HepG2 (cell line): Measurements from ENCODE around the gene KCTD19. TPM values are rescaled to one million over a fixed set of nuclear protein-coding genes. Genes with fewer than 3 reads are reported as not detected.
A peak's percentile ranks its signal among the peaks of the same experiment; 100 is the strongest.

Experiments
- ATAC-seq: fragments of 200-7000 bp; cut with Tn5 transposase; 3 replicates; pipeline ENCODE4 v1.9.1; 2020; ENCODE audit warnings: mild to moderate bottlenecking, moderate library complexity
- BruUV-seq: library from RNA; stranded (reverse); fragments of 400-500 nt; replicated peaks from 2 replicates; lab custom pipeline; 2021; lab: Mats Ljungman, UMichigan
- CTCF ChIA-PET: fragments of 300-600 bp; formaldehyde crosslinking; extraction: SDS; loops from one replicate; lab custom pipeline; 2021; ENCODE audit warnings: low total read pairs, inconsistent platforms, low intra/inter-chr PET ratio; lab: Yijun Ruan, JAX
- POLR2A ChIA-PET: fragments of 350-600 bp; sonication (Branson Sonifier 250); formaldehyde crosslinking; loops from one replicate; lab custom pipeline; 2020; ENCODE audit warnings: antibody characterized with exemption, inconsistent platforms; lab: Yijun Ruan, JAX
- DNase-seq: peaks from one replicate; pipeline ENCODE4 v3.0.0-alpha.2; 2015; ENCODE audit warnings: low spot score
- FAIRE-seq: peaks from 3 replicates; lab custom pipeline; 2011; peaks lifted over from hg19 to GRCh38; lab: Jason Lieb, UNC
- H2AFZ ChIP-seq: one replicate; pipeline ENCODE4 v1.6.1; 2011; ENCODE audit warnings: low read length, inconsistent platforms
- H3K27ac ChIP-seq: fragments of 300-600 bp; 3 replicates; pipeline ENCODE4 v1.8.0; 2011; ENCODE audit warnings: mixed run types, mild to moderate bottlenecking, mixed read lengths, low read length, inconsistent platforms; ENCODE audit not compliant: insufficient read depth; ENCODE audit errors: extremely low read length
- H3K27me3 ChIP-seq, 2 experiments: fragments of 200-600 bp in 1 of 2; 2 replicates in 1 of 2; 3 replicates in 1 of 2; pipeline versions ENCODE4 v1.6.0 to v1.8.0; 2011; ENCODE audit warnings: low read length in 2 of 2, mild to moderate bottlenecking in 2 of 2, moderate library complexity in 2 of 2, inconsistent platforms in 1 of 2; ENCODE audit not compliant: insufficient read depth in 2 of 2, control insufficient read depth in 1 of 2
- H3K36me3 ChIP-seq, 2 experiments: fragments of 200-600 bp in 1 of 2; replicated peaks in 1 of 2; 2 replicates in 1 of 2; 3 replicates in 1 of 2; pipeline versions ENCODE4 v1.5.1 to v1.8.0; 2011; ENCODE audit warnings: low read length in 2 of 2, inconsistent platforms in 1 of 2; ENCODE audit not compliant: insufficient read depth in 2 of 2, control insufficient read depth in 1 of 2
- H3K4me1 ChIP-seq: 2 replicates; pipeline ENCODE4 v1.5.1; 2012; ENCODE audit warnings: low read length, inconsistent platforms; ENCODE audit not compliant: insufficient read depth
- H3K4me2 ChIP-seq: 2 replicates; pipeline ENCODE4 v1.6.0; 2011; ENCODE audit warnings: low read depth, low read length, inconsistent platforms
- H3K4me3 ChIP-seq, 3 experiments: fragments of 200-600 bp in 1 of 3; sonication (generic), shearing (Covaris generic) in 1 of 3; replicated peaks in 1 of 3; 2 replicates each; pipeline ENCODE4 v1.5.1; 2011 to 2016; ENCODE audit warnings: low read length in 3 of 3, inconsistent platforms in 2 of 3, low read depth in 2 of 3, mild to moderate bottlenecking in 2 of 3, control low read depth in 1 of 3, mixed read lengths in 1 of 3; ENCODE audit not compliant: insufficient read depth in 1 of 3
- H3K79me2 ChIP-seq: one replicate; pipeline ENCODE4 v1.6.1; 2011; ENCODE audit warnings: low read length, inconsistent platforms; ENCODE audit not compliant: insufficient read depth
- H3K9ac ChIP-seq: 2 replicates; pipeline ENCODE4 v1.6.0; 2011; ENCODE audit warnings: mild to moderate bottlenecking, low read depth, low read length, inconsistent platforms; ENCODE audit not compliant: insufficient read depth
- H3K9me3 ChIP-seq: 2 replicates; pipeline ENCODE4 v1.5.1; 2012; ENCODE audit warnings: mild to moderate bottlenecking, low read length
- H4K20me1 ChIP-seq: 2 replicates; pipeline ENCODE4 v1.6.0; 2011; ENCODE audit warnings: inconsistent platforms, mild to moderate bottlenecking, low read length, moderate library complexity; ENCODE audit not compliant: insufficient read depth
- HMGA1 ChIP-seq: sonication (generic); formaldehyde crosslinking; conservative IDR thresholded peaks from 2 replicates; pipeline ENCODE4 v1.4.0; 2020; ENCODE audit warnings: missing genetic modification reagents
- MAFF ChIP-seq: IDR thresholded peaks from 2 replicates; pipeline ENCODE4 v1.6.1; 2011; ENCODE audit warnings: low read depth, low read length, improper control_type of control experiment
- NR2C2 ChIP-seq: sonication (generic); formaldehyde crosslinking; IDR thresholded peaks from 2 replicates; pipeline ENCODE4 v1.4.0; 2020; ENCODE audit warnings: missing genetic modification reagents, mild to moderate bottlenecking, moderate library complexity, borderline replicate concordance
- NRL ChIP-seq: sonication (generic); formaldehyde crosslinking; IDR thresholded peaks from 2 replicates; pipeline ENCODE4 v1.5.0; 2020; ENCODE audit warnings: missing genetic modification reagents, mild to moderate bottlenecking, moderate library complexity, borderline replicate concordance
- SMYD3 ChIP-seq: sonication (generic); formaldehyde crosslinking; IDR thresholded peaks from 2 replicates; pipeline ENCODE4 v1.8.1; 2023; ENCODE audit warnings: mild to moderate bottlenecking, missing genetic modification reagents
- ZNF138 ChIP-seq: sonication (generic); formaldehyde crosslinking; IDR thresholded peaks from 2 replicates; pipeline ENCODE4 v1.5.0; 2020; ENCODE audit warnings: mild to moderate bottlenecking, low read depth, missing genetic modification reagents
- ZNF331 ChIP-seq: sonication (generic); formaldehyde crosslinking; IDR thresholded peaks from 2 replicates; pipeline ENCODE4 v1.4.0; 2020; ENCODE audit warnings: missing genetic modification reagents
- ZNF501 ChIP-seq: sonication (generic); formaldehyde crosslinking; IDR thresholded peaks from 2 replicates; pipeline ENCODE4 v1.5.1; 2020; ENCODE audit warnings: mild to moderate bottlenecking, moderate library complexity, missing genetic modification reagents
- ZNF629 ChIP-seq: sonication (generic); formaldehyde crosslinking; conservative IDR thresholded peaks from 2 replicates; pipeline ENCODE4 v1.5.0; 2020; ENCODE audit warnings: missing genetic modification reagents
- ZNF737 ChIP-seq: sonication (generic); formaldehyde crosslinking; IDR thresholded peaks from 2 replicates; pipeline ENCODE4 v1.5.0; 2020; ENCODE audit warnings: missing genetic modification reagents, mild to moderate bottlenecking, borderline replicate concordance
- WGBS: methylation state at CpG from one replicate; pipeline ENCODE4 v1.1.6; 2017; ENCODE audit warnings: low lambda C conversion rate; 5-methylcytosine and 5-hydroxymethylcytosine counted together
- in situ Hi-C: cut with HindIII; loops from 2 replicates; pipeline ENCODE4 v1.10.0; 2017; ENCODE audit warnings: low pct_unique_long_range_greater_than_20kb; ENCODE audit not compliant: extremely low pct_ligation_motif_present
- intact Hi-C: fragments of 100-400 bp; cut with micrococcal nuclease; formaldehyde crosslinking; loops from one replicate; pipeline ENCODE4 v1.10.0; 2022; ENCODE audit not compliant: unreplicated experiment
- polyA plus RNA-seq, 8 experiments: library from polyadenylated mRNA; depleted of rRNA in 3 of 8; stranded (reverse) in 7 of 8; unstranded in 1 of 8; fragments of >200 nt; fragmentation: Illumina TruSeq in 4 of 8; extraction: Trizol in 4 of 8; gene quantifications; 2 replicates each; pipeline versions ENCODE4 v1.2.1 to v1.2.3, GENCODE V29; 2011 to 2016; ENCODE audit warnings: low read depth in 4 of 8, missing spikeins in 1 of 8, mixed read lengths in 1 of 8; ENCODE audit not compliant: insufficient read depth in 1 of 8
- total RNA-seq, 5 experiments: library from RNA; depleted of rRNA; stranded (reverse); fragments of >200 nt; fragmentation: Illumina TruSeq; extraction: Trizol; gene quantifications; 2 replicates each; pipeline ENCODE4 v1.2.3, GENCODE V29; 2016; ENCODE audit warnings: low read depth in 1 of 5
- TF ChIP-seq, protein P1 (sequence below): IDR thresholded peaks from 2 replicates; pipeline ENCODE4 v1.6.1; 2016; ENCODE audit warnings: low read depth
- TF ChIP-seq, protein P2 (sequence below): IDR thresholded peaks from 2 replicates; pipeline ENCODE4 v1.6.1; 2018; ENCODE audit warnings: missing genetic modification reagents, mild to moderate bottlenecking, missing compliant biosample characterization

The KCTD19 gene
- total and polyA plus RNA-seq, 2 of the 13 experiments (the other 11 are each of a cell fraction or from before 2014, with no cell fraction given): not detected

DNA sequence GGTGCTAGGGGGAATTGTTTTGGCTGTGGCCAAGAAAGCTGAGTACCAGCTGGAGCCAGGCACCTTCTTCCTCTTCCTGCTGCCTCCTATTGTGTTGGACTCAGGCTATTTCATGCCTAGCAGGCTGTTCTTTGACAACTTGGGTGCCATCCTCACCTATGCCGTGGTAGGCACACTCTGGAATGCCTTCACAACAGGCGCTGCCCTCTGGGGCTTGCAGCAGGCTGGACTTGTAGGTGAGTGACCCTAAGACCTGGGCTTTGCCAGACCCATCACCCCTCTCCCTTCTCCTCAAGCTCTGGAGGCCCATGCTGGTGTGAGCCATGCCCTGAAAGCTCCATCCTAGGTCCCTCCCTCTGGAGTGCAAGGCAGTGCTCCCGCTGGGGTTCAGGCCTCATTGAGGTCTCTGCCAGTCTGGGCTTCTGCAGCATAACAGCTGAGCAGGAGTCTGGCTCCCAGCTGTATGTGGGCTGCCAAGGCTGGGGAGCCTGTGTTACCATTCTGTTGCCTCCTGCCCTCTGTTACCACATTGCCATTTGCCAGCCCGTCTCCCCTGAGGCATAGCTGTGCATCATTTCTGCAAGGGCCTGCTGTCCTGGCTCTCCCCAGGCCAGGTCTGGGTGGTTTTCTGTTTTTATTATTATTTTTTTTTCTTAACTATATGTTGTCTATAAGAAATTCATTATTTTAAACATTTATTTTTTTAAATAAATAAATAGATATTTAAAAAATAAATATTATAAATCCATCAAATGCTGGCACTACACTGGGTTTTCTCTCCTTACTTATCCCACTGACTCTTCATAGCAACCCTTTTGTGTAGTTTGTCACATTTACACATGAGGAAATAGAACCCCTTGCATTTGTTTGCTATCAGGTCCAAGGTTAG is 73.7 kb downstream of the KCTD19 start:
- Histone ChIP-seq H3K9ac (no peak overlapping the region), H3K4me3 (no peak overlapping the region), H3K4me2 (no peak overlapping the region), H4K20me1 (no peaks in the 10 kb centered on the region), H2AFZ (no peak overlapping the region), H3K36me3 (no peaks in the 10 kb centered on the region), H3K9me3 (no peaks in the 10 kb centered on the region), H3K27me3 (peaks cover 0 to 22% of the 10 kb centered on the region in 2 experiments; a peak in 3 of 5 replicates), H3K4me1 (peaks cover 34% of the 10 kb centered on the region), H3K27ac (no peak overlapping the region), H3K79me2 (no peaks in the 10 kb centered on the region)
- no peak for ATAC-seq
- CTCF ChIA-PET: no interaction called here
- no peak for FAIRE-seq
- POLR2A ChIA-PET: interaction anchor here (1.1 kb wide), 1 partner anchor 15 kb away, joined by 3 read pairs; no protein-coding TSS in a partner anchor
- intact Hi-C loops: no loop called here
- no peak for DNase-seq
- TF ChIP-seq, protein P1, sequence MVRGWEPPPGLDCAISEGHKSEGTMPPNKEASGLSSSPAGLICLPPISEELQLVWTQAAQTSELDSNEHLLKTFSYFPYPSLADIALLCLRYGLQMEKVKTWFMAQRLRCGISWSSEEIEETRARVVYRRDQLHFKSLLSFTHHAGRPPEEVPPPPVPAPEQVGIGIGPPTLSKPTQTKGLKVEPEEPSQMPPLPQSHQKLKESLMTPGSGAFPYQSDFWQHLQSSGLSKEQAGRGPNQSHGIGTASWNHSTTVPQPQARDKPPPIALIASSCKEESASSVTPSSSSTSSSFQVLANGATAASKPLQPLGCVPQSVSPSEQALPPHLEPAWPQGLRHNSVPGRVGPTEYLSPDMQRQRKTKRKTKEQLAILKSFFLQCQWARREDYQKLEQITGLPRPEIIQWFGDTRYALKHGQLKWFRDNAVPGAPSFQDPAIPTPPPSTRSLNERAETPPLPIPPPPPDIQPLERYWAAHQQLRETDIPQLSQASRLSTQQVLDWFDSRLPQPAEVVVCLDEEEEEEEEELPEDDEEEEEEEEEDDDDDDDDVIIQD (CRISPR knock-in tag): no peak
- no peak for TF ChIP-seq HMGA1
- 0 out of 2 replicates have a peak, but pooled peaks have one; percentile 27 for TF ChIP-seq NRL (CRISPR knock-in tag)
- no peak for TF ChIP-seq MAFF
- TF ChIP-seq ZNF331 (CRISPR knock-in tag): no peak
- WGBS: 87% methylated on average over 1 of the region's 4 CpGs
- BruUV-seq: no TSS peak
- in situ Hi-C loops: no loop called here

DNA sequence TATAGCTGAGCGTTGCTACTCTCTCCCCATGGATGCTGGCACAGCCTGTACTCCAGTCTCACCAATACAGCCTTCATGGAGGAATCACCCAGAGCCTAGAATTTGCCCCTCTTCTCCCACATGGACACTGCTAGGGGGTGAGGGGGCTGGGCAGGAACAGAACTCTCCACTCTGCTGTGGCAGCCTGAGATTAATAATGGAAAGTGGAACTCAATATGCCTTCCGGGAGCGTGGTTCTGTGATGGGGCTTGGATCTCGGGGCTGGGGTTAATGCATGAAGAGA is 76.6 kb downstream of the KCTD19 start:
- Histone ChIP-seq H2AFZ (no peak overlapping the region), H3K79me2 (no peaks in the 10 kb centered on the region), H3K4me1 (peaks cover 48% of the 10 kb centered on the region), H3K36me3 (no peaks in the 10 kb centered on the region), H3K9me3 (no peaks in the 10 kb centered on the region), H3K9ac (no peak overlapping the region), H4K20me1 (no peaks in the 10 kb centered on the region), H3K4me2 (peak overlapping the region; percentile 97), H3K4me3 (peak overlapping the region in 1 of 3 experiments; percentile 85; a peak in 2 of 6 replicates), H3K27ac (no peak overlapping the region), H3K27me3 (peaks cover 0 to 22% of the 10 kb centered on the region in 2 experiments; a peak in 3 of 5 replicates)
- ChIA-PET CTCF (no interaction called here), POLR2A (interaction anchor here (6.1 kb wide), 1 partner anchor 24 kb away, joined by 71 read pairs; the partner anchor contains the start of gene TMEM208)
- no peak for DNase-seq
- no TSS peak for BruUV-seq
- WGBS: 16% methylated on average over 4 of the region's 4 CpGs
- in situ Hi-C loops (no loop called here), intact Hi-C loops (no loop called here)
- no peak for ATAC-seq
- FAIRE-seq: no peak
- TF ChIP-seq NR2C2: no peak
- TF ChIP-seq ZNF501: no peak
- TF ChIP-seq, protein P1 (CRISPR knock-in tag): no peak
- TF ChIP-seq, protein P2, sequence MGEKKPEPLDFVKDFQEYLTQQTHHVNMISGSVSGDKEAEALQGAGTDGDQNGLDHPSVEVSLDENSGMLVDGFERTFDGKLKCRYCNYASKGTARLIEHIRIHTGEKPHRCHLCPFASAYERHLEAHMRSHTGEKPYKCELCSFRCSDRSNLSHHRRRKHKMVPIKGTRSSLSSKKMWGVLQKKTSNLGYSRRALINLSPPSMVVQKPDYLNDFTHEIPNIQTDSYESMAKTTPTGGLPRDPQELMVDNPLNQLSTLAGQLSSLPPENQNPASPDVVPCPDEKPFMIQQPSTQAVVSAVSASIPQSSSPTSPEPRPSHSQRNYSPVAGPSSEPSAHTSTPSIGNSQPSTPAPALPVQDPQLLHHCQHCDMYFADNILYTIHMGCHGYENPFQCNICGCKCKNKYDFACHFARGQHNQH: no peak
- TF ChIP-seq ZNF138: no peak
- no peak for TF ChIP-seq ZNF629 (CRISPR knock-in tag)
- TF ChIP-seq ZNF737 (CRISPR knock-in tag): no peak
- TF ChIP-seq SMYD3: no peak
